Measurements from ENCODE around the gene FCHO1. TPM values are rescaled to one million over a fixed set of nuclear protein-coding genes. Genes with fewer than 3 reads are reported as not detected.
A peak's percentile ranks its signal among the peaks of the same experiment; 100 is the strongest.

The FCHO1 gene
- total and polyA plus RNA-seq, 7 experiments from 2014 or later: 14.7 to 107 (median 79.3) TPM

DNA sequence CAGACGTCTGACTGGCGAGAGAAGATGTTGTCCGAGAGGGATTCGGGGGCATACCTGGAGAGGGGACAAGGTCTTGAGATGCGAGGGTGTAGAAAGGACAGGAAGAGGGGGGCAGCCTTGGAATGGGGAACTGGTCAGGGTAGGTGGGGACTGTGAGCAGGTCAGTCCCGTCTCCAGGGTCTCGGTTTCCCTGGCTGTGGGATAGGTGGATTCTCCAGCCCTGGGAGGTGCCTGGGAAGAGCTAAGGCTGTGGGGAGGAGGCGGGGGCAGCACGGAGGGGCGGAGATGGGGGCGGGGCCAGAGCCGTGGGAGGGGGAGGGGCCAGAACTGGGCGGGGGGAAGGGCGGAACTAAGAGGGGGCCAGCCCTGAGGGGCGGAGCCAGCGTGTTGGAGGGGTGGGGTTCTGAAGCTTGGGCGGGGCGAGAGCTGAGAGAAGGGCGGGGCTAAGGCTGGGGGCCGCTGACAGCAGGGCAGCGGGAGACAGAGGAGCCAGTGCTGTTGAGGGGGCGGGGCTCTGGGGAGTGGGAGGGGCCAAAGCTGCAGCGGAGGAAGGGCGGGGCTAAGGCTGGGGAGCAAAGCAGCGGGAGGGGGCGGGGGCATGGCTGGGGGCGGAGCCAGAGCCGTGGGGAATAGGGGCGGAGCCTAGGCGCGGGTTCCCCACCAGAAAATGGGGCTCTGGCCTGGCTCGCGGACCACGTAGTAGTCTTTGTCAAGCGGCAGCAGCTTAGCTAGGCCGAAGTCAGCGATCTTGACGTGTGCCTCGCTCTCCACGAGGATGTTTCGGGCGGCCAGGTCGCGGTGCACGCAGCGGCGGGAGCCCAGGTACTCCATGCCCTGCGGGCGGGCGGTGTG is 79.5 kb downstream of the FCHO1 start:
- DNase-seq (peak in 8 of 9 donors; percentile 21 to 66 (median 36)), ATAC-seq (peak; percentile 88)
- H3K9me3 ChIP-seq (ENCODE audit: control insufficient read depth in 2 of 3, low read length in 3 of 3): no peaks in the 10 kb centered on the region
- H3K4me3 Mint-ChIP-seq: no peak overlapping the region
- no peaks in the 10 kb centered on the region for H3K27me3 ChIP-seq (ENCODE audit: control insufficient read depth in 2 of 2, insufficient read depth in 2 of 2, low read length in 2 of 2)
- H3K4me1 Mint-ChIP-seq: peaks cover 6 to 26% (median 11%) of the 10 kb centered on the region in 7 donors
- no peaks in the 10 kb centered on the region for H3K4me1 ChIP-seq (ENCODE audit: control insufficient read depth in 2 of 2, insufficient read depth in 2 of 2, low read length in 2 of 2)
- H3K36me3 ChIP-seq (ENCODE audit: control insufficient read depth in 2 of 3, insufficient read depth in 3 of 3, low read length in 3 of 3): peaks cover 19 to 92% (median 39%) of the 10 kb centered on the region in 3 experiments
- H3K4me3 ChIP-seq (ENCODE audit: low read length): no peak overlapping the region
- POLR2A ChIA-PET: interaction anchor here (0.9 kb wide), 1 partner anchor 19 kb away, joined by 5 read pairs; no protein-coding TSS in a partner anchor
- peak overlapping the region in 3 of 9 donors; percentile 7 to 59 (median 22) for H3K27ac Mint-ChIP-seq
- peaks cover 0 to 5% (median 0%) of the 10 kb centered on the region in 11 donors for H3K9me3 Mint-ChIP-seq
- intact Hi-C loops (cut with micrococcal nuclease): no loop called here
- peaks cover 10 to 61% (median 21%) of the 10 kb centered on the region in 5 donors for H3K36me3 Mint-ChIP-seq
- peak overlapping the region; percentile 21 for H3K27ac ChIP-seq (ENCODE audit: low read depth, low read length)
- CTCF ChIA-PET: no interaction called here
- H3K27me3 Mint-ChIP-seq: no peaks in the 10 kb centered on the region

DNA sequence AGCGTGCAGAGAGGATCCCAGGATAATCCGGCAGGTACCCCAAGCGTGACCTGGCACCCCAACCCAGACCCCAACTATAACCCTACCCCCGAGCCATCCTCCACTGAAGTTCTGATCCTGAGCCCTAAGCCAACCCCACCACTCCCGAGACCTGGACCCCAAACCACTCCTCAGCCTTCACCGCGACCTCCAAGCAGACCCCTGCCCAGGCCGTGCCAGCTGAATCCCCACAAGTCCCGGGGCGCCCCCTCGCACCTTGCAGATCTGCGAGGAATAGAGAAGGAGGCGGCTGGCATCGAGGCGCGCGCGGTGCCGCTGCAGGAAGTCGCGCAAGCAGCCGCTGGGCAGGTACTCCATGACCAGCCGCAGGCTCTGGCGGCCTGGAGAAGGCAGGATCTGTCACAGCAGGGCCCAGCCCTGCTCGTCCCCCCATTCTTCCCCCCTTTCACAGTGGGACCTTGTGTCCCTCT is 80.2 kb downstream of the FCHO1 start:
- H3K4me1 ChIP-seq (ENCODE audit: control insufficient read depth in 2 of 2, insufficient read depth in 2 of 2, low read length in 2 of 2): no peaks in the 10 kb centered on the region
- no peaks in the 10 kb centered on the region for H3K9me3 ChIP-seq (ENCODE audit: control insufficient read depth in 2 of 3, low read length in 3 of 3)
- H3K36me3 ChIP-seq (ENCODE audit: control insufficient read depth in 2 of 3, insufficient read depth in 3 of 3, low read length in 3 of 3): peaks cover 19 to 96% (median 40%) of the 10 kb centered on the region in 3 experiments
- CTCF ChIA-PET: no interaction called here
- no peak overlapping the region for H3K4me3 ChIP-seq (ENCODE audit: low read length)
- H3K27me3 Mint-ChIP-seq: no peaks in the 10 kb centered on the region
- H3K27me3 ChIP-seq (ENCODE audit: control insufficient read depth in 2 of 2, insufficient read depth in 2 of 2, low read length in 2 of 2): no peaks in the 10 kb centered on the region
- DNase-seq: no peak
- H3K27ac ChIP-seq (ENCODE audit: low read depth, low read length): peak overlapping the region; percentile 21
- H3K4me1 Mint-ChIP-seq: peaks cover 7 to 32% (median 18%) of the 10 kb centered on the region in 7 donors
- H3K4me3 Mint-ChIP-seq: no peak overlapping the region
- H3K9me3 Mint-ChIP-seq: peaks cover 0 to 5% (median 0%) of the 10 kb centered on the region in 11 donors
- intact Hi-C loops (cut with micrococcal nuclease): no loop called here
- H3K27ac Mint-ChIP-seq: peak overlapping the region in 4 of 9 donors; percentile 10 to 77 (median 42)
- ATAC-seq: no peak
- POLR2A ChIA-PET: interaction anchor here (0.8 kb wide), 1 partner anchor 106 kb away, joined by 3 read pairs; no protein-coding TSS in a partner anchor
- H3K36me3 Mint-ChIP-seq: peaks cover 16 to 64% (median 22%) of the 10 kb centered on the region in 5 donors

DNA sequence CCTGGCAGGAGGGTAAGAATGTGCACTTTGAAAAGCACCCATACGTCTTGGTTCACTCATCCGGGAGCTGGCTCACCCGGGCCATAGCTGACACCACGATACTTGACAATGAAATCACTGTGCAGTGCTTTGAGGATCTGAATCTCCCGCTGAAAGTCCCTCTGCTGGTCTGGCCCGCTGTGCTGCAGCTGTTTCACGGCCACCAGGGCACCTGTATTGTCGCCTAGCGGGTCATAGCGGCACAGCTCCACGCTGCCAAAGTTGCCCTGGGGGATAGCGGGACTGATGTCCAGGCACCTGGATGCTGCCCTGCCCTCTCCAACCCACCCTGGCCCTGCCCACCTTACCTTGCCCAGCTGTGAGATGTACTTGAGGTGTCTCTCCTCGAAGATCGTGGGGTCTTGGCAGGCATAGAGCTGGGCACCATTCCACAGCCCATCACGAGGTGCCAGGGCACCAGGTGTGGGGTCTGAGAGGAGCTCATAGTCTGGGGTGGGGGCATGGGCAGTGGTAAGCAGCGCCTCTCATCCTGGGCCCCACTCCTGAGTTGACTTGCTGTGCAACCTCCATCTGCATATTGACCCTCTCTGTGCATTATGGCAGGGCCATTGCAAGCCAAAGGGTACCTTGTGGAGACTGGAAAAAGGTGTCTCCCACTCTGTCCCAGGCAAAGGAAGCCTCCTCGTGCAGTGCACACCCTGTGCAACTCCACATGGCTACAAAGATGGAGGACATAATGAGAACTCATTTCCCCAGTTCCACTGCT is 81.3 kb downstream of the FCHO1 start:
- Histone ChIP-seq H3K27me3 (ENCODE audit: control insufficient read depth in 2 of 2, insufficient read depth in 2 of 2, low read length in 2 of 2) (no peaks in the 10 kb centered on the region), H3K27ac (ENCODE audit: low read depth, low read length) (no peak overlapping the region), H3K4me1 (ENCODE audit: control insufficient read depth in 2 of 2, insufficient read depth in 2 of 2, low read length in 2 of 2) (no peaks in the 10 kb centered on the region), H3K9me3 (ENCODE audit: control insufficient read depth in 2 of 3, low read length in 3 of 3) (no peaks in the 10 kb centered on the region), H3K36me3 (ENCODE audit: control insufficient read depth in 2 of 3, insufficient read depth in 3 of 3, low read length in 3 of 3) (peaks cover 19 to 95% (median 44%) of the 10 kb centered on the region in 3 experiments), H3K4me3 (ENCODE audit: low read length) (no peak overlapping the region)
- CTCF ChIA-PET: interaction anchor here (0.6 kb wide), 2 partner anchors 28 to 371 kb away, joined by 3 to 5 read pairs; no protein-coding TSS in a partner anchor
- no peaks in the 10 kb centered on the region for H3K27me3 Mint-ChIP-seq
- peak overlapping the region in 6 of 9 donors; percentile 10 to 74 (median 14) for H3K27ac Mint-ChIP-seq
- POLR2A ChIA-PET: interaction anchor here (0.6 to 1.4 kb wide), 5 partner anchors 13 to 107 kb away, joined by 3 to 4 read pairs (median 3); no protein-coding TSS in a partner anchor
- DNase-seq (no peak), ATAC-seq (no peak)
- H3K4me1 Mint-ChIP-seq: peaks cover 10 to 36% (median 21%) of the 10 kb centered on the region in 7 donors
- intact Hi-C loops (cut with micrococcal nuclease): loop anchor here in 1 of 2 donors (2.0 kb wide), 1 partner anchor 14 kb away; the partner anchor contains the start of gene JAK3
- H3K36me3 Mint-ChIP-seq: peaks cover 19 to 65% (median 25%) of the 10 kb centered on the region in 5 donors
- H3K9me3 Mint-ChIP-seq: peaks cover 0 to 5% (median 0%) of the 10 kb centered on the region in 11 donors
- H3K4me3 Mint-ChIP-seq: no peak overlapping the region

DNA sequence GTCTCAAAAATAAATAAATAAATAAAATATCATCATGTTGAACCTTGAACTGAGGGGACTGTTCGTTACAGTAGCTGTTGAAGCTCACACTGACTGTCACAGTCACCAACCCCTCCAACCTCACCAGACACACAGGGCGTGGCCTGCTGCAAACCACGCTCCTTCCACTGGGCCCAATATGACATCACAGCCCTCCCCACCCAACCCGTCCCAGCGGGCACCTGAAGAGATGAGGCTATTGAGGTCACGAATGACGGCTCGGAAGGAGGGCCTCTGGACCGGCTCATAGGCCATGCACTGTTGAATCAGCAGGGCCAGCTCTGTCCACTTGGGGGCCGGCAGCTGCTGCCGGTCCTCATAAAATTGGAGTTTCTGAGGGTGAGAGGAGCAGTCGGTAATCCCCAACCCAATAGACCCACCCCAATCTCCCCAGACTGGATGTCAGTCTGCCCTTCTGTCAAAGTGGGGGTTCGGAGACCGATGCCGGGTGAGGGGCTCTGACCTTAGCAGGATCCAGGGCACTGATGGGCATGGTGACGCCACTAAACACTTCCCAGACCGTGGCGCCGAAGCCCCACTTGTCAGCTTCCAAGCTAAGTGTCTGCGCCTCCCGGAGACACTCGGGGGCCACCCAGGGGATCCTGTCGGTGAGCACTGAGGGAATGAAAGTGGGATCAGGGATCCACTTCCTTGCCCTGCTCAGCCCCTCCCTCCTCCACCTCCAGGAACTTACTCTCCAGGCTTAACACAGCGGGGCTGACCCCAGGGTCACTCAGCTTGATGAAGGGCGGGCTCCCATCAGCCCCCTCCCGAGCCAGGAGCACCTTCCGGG is 83.3 kb downstream of the FCHO1 start:
- no peak for ATAC-seq
- Mint-ChIP-seq H3K27ac (peak overlapping the region in 4 of 9 donors; percentile 17 to 83 (median 26)), H3K9me3 (peaks cover 0 to 5% (median 0%) of the 10 kb centered on the region in 11 donors)

DNA sequence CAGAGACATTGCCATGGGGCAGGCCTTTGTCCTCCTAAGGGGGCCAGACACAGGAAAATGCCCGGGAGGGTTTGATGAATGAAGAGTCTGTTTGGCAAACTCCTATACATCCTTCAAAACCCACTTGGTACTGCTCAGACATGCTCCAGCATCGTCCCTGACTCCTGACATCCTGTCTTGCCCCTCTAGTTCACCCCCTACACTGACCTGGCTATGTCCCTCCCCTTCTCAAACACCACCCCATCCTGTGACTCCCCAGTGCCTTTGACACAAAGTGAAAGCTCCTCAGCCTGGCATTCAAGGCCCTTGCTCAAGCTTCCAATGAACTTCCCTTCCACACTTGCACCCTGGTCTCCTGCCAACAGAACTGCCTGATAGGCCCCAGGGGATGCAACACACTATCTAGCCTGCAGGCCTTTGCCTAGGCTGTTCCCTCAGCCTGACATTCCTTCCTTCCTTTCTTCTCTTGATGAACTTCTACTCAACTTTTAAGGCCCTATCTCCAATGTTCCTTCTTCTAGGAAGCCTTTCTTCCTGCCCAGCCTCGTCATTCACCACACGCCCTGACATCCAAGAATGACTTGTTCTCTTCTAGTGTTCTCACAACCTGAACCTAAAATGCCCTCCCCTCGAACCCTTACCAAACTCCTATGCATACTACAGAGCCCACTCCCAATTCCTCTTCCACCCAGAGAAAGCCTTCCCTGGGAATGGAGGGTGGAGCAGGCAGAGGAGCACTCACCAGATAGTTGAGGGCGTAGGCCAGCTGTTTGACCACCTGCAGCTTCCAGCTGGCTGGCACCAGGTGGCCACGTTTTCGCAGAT is 84.1 kb downstream of the FCHO1 start:
- Mint-ChIP-seq H3K27me3 (no peaks in the 10 kb centered on the region), H3K9me3 (peaks cover 0 to 5% (median 0%) of the 10 kb centered on the region in 11 donors), H3K36me3 (peaks cover 19 to 69% (median 22%) of the 10 kb centered on the region in 5 donors), H3K27ac (peak overlapping the region; percentile 22 to 91 (median 72)), H3K4me1 (peaks cover 14 to 43% (median 19%) of the 10 kb centered on the region in 7 donors), H3K4me3 (no peak overlapping the region)
- H3K4me3 ChIP-seq (ENCODE audit: low read length): no peak overlapping the region
- H3K9me3 ChIP-seq (ENCODE audit: control insufficient read depth in 2 of 3, low read length in 3 of 3): no peaks in the 10 kb centered on the region
- no peaks in the 10 kb centered on the region for H3K4me1 ChIP-seq (ENCODE audit: control insufficient read depth in 2 of 2, insufficient read depth in 2 of 2, low read length in 2 of 2)
- no peak for ATAC-seq
- POLR2A ChIA-PET: interaction anchor here (1.2 to 1.4 kb wide), 2 partner anchors 12 to 15 kb away, joined by 4 to 5 read pairs; partner anchors contain the start of gene JAK3
- H3K27me3 ChIP-seq (ENCODE audit: control insufficient read depth in 2 of 2, insufficient read depth in 2 of 2, low read length in 2 of 2): no peaks in the 10 kb centered on the region
- intact Hi-C loops (cut with micrococcal nuclease): no loop called here
- H3K36me3 ChIP-seq (ENCODE audit: control insufficient read depth in 2 of 3, insufficient read depth in 3 of 3, low read length in 3 of 3): peaks cover 40 to 96% (median 53%) of the 10 kb centered on the region in 3 experiments
- peak overlapping the region; percentile 46 for H3K27ac ChIP-seq (ENCODE audit: low read depth, low read length)
- CTCF ChIA-PET: interaction anchor here (1.2 kb wide), 1 partner anchor 10 kb away, joined by 3 read pairs; no protein-coding TSS in a partner anchor
- no peak for DNase-seq

More for the DNA sequence above, 83.3 kb downstream of the FCHO1 start:
- intact Hi-C loops (cut with micrococcal nuclease): no loop called here
- Histone ChIP-seq H3K36me3 (ENCODE audit: control insufficient read depth in 2 of 3, insufficient read depth in 3 of 3, low read length in 3 of 3) (peaks cover 33 to 96% (median 50%) of the 10 kb centered on the region in 3 experiments), H3K9me3 (ENCODE audit: control insufficient read depth in 2 of 3, low read length in 3 of 3) (no peaks in the 10 kb centered on the region), H3K27ac (ENCODE audit: low read depth, low read length) (peak overlapping the region; percentile 46), H3K4me3 (ENCODE audit: low read length) (no peak overlapping the region), H3K27me3 (ENCODE audit: control insufficient read depth in 2 of 2, insufficient read depth in 2 of 2, low read length in 2 of 2) (no peaks in the 10 kb centered on the region), H3K4me1 (ENCODE audit: control insufficient read depth in 2 of 2, insufficient read depth in 2 of 2, low read length in 2 of 2) (no peaks in the 10 kb centered on the region)
- ChIA-PET CTCF (interaction anchor here (1.2 kb wide), 1 partner anchor 11 kb away, joined by 3 read pairs; no protein-coding TSS in a partner anchor), POLR2A (interaction anchor here (1.0 to 1.4 kb wide), 3 partner anchors 8 to 14 kb away, joined by 3 to 5 read pairs (median 4); partner anchors contain the start of gene JAK3)
- peaks cover 18 to 69% (median 22%) of the 10 kb centered on the region in 5 donors for H3K36me3 Mint-ChIP-seq
- DNase-seq: no peak
- H3K4me1 Mint-ChIP-seq: peaks cover 14 to 40% (median 18%) of the 10 kb centered on the region in 7 donors
- no peak overlapping the region for H3K4me3 Mint-ChIP-seq
- no peaks in the 10 kb centered on the region for H3K27me3 Mint-ChIP-seq

All from naive thymus-derived CD4-positive, alpha-beta T cell (primary cell).